K562 (cell line): ENCODE results near the gene DHRS4L2.
"Not testable (repeated sequence)": the region's sequence is repeated elsewhere in the genome, so short reads cannot be mapped to it uniquely, and the experiment has no call there.

Experiments
- FOXK1 ChIP-seq: sonication (generic); formaldehyde crosslinking; IDR thresholded peaks from 2 replicates; pipeline ENCODE4 v1.8.0; 2022; ENCODE audit warnings: missing genetic modification reagents, mild to moderate bottlenecking, borderline replicate concordance
- ZNF766 ChIP-seq: fragments of 200-800 bp; sonication (Bioruptor generic); conservative IDR thresholded peaks from 2 replicates; pipeline ENCODE4 v1.6.1; 2016; ENCODE audit warnings: missing genetic modification characterization, missing compliant biosample characterization

DNA sequence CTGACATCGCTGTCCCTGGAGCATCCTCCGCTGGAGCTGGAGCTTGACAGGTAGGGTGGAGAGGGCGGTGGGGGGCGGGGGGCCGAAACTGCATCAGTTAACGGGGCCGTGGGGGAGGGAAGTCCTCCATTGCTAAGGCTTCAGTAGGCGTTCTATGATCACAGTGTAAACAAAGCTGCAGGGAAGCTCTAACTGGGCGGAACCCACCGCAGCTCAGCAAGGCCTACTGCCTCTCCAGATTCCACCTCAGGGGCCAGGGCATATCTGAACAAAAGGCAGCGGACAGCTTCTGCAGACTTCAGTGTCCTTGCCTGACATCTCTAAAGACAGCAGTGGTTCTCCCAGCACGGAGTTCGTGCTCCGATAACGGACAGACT, 18.5 kb upstream of the DHRS4L2 start:
- TF ChIP-seq ZNF766, FOXK1 (CRISPR knock-in tag): not testable (repeated sequence)
